K562 (cell line): ENCODE data around the gene RPL7A. TPM values are rescaled to one million over a fixed set of nuclear protein-coding genes. Genes with fewer than 3 reads are reported as not detected.
A peak's percentile ranks its signal among the peaks of the same experiment; 100 is the strongest.

ENCODE experiments used
- ATAC-seq: fragments of 200-7000 bp; cut with Tn5 transposase; 3 replicates; pipeline ENCODE4 v1.9.1; 2020; ENCODE audit warnings: moderate library complexity
- BruUV-seq: library from RNA; stranded (reverse); fragments of 400-500 nt; replicated peaks from 2 replicates; lab custom pipeline; 2021; lab: Mats Ljungman, UMichigan
- CTCF ChIA-PET: fragments of 300-600 bp; formaldehyde crosslinking; extraction: SDS; loops from one replicate; lab custom pipeline; 2021; ENCODE audit warnings: low intra/inter-chr PET ratio; lab: Yijun Ruan, JAX
- POLR2A ChIA-PET: fragments of 300-600, 350-650 bp; sonication (Branson Sonifier 250); formaldehyde crosslinking; extraction: SDS; loops from one replicate; lab custom pipeline; 2021; ENCODE audit warnings: antibody characterized with exemption, inconsistent platforms; lab: Yijun Ruan, JAX
- DNase-seq, 4 experiments: peaks; one replicate each; pipeline versions ENCODE4 v3.0.0 to v3.0.0-alpha.2; 2011 to 2018; ENCODE audit warnings: low spot score in 3 of 4, mixed read lengths in 3 of 4; ENCODE audit errors: extremely low read depth in 1 of 4
- FAIRE-seq: peaks from 2 replicates; lab custom pipeline; 2011; peaks lifted over from hg19 to GRCh38; lab: Jason Lieb, UNC
- H2AFZ ChIP-seq: 2 replicates; pipeline ENCODE4 v1.6.0; 2011; ENCODE audit warnings: low read depth, low read length, control low read depth, inconsistent platforms
- H3K27ac ChIP-seq: fragments of 200-600 bp; 3 replicates; pipeline ENCODE4 v1.8.0; 2011; ENCODE audit warnings: low read depth, mild to moderate bottlenecking, control low read depth, inconsistent platforms, low read length, moderate library complexity, mixed read lengths; ENCODE audit errors: extremely low read depth
- H3K27me3 ChIP-seq, 2 experiments: fragments of 300-600 bp in 1 of 2; 2 replicates in 1 of 2; 3 replicates in 1 of 2; pipeline versions ENCODE4 v1.6.0 to v1.8.0; 2011; ENCODE audit warnings: inconsistent platforms in 2 of 2, low read length in 2 of 2, mild to moderate bottlenecking in 1 of 2, mixed read lengths in 1 of 2, moderate library complexity in 1 of 2; ENCODE audit not compliant: control insufficient read depth in 2 of 2, insufficient read depth in 2 of 2
- H3K36me3 ChIP-seq: fragments of 300-600 bp; 3 replicates; pipeline ENCODE4 v1.8.0; 2011; ENCODE audit warnings: mild to moderate bottlenecking, low read length, inconsistent platforms; ENCODE audit not compliant: control insufficient read depth, insufficient read depth
- H3K4me1 ChIP-seq, 2 experiments: fragments of 200-600 bp in 1 of 2; replicated peaks in 1 of 2; 2 replicates in 1 of 2; 3 replicates in 1 of 2; pipeline versions ENCODE4 v1.5.1 to v1.8.0; 2011; ENCODE audit warnings: inconsistent platforms in 2 of 2, low read length in 2 of 2, mild to moderate bottlenecking in 1 of 2, mixed read lengths in 1 of 2, moderate library complexity in 1 of 2; ENCODE audit not compliant: control insufficient read depth in 2 of 2, insufficient read depth in 2 of 2
- H3K4me2 ChIP-seq: 2 replicates; pipeline ENCODE4 v1.6.1; 2011; ENCODE audit warnings: low read length, control low read depth, inconsistent platforms, mixed read lengths; ENCODE audit not compliant: insufficient read depth
- H3K4me3 ChIP-seq: fragments of 200-600 bp; sonication (generic), shearing (Covaris generic); 2 replicates; pipeline ENCODE4 v1.5.1; 2016; ENCODE audit warnings: control low read depth, inconsistent platforms
- H3K79me2 ChIP-seq: fragments of 200-600 bp; 3 replicates; pipeline ENCODE4 v1.8.0; 2011; ENCODE audit warnings: low read length, inconsistent platforms; ENCODE audit not compliant: control insufficient read depth, insufficient read depth
- H3K9ac ChIP-seq, 2 experiments: 2 replicates each; pipeline versions ENCODE4 v1.6.0 to v1.6.1; 2011; ENCODE audit warnings: low read depth in 2 of 2, low read length in 2 of 2, control low read depth in 1 of 2, inconsistent platforms in 1 of 2, mild to moderate bottlenecking in 1 of 2, mixed read lengths in 1 of 2; ENCODE audit not compliant: insufficient read depth in 1 of 2
- H3K9me1 ChIP-seq: one replicate; pipeline ENCODE4 v1.6.0; 2011; ENCODE audit warnings: inconsistent platforms, mild to moderate bottlenecking, low read length, moderate library complexity; ENCODE audit not compliant: control insufficient read depth, insufficient read depth
- H3K9me3 ChIP-seq: replicated peaks from 2 replicates; pipeline ENCODE4 v1.5.1; 2011; ENCODE audit warnings: low read depth, low read length, inconsistent platforms; ENCODE audit not compliant: control insufficient read depth, insufficient read depth
- H4K20me1 ChIP-seq: replicated peaks from 2 replicates; pipeline ENCODE4 v1.6.1; 2011; ENCODE audit warnings: low read length, inconsistent platforms, mixed read lengths; ENCODE audit not compliant: control insufficient read depth, insufficient read depth
- CREBBP ChIP-seq: IDR thresholded peaks from one replicate; pipeline ENCODE4 v1.6.1; 2012; ENCODE audit warnings: low read depth, mild to moderate bottlenecking, control low read depth, inconsistent platforms, low read length
- DIDO1 ChIP-seq: fragments of 450-650 bp; IDR thresholded peaks from 2 replicates; pipeline ENCODE4 v1.6.1; 2016; ENCODE audit warnings: low read depth, missing biosample characterization, missing genetic modification characterization
- FOS ChIP-seq: IDR thresholded peaks from 3 replicates; pipeline ENCODE4 v1.6.1; 2011; ENCODE audit not compliant: insufficient read length; ENCODE audit errors: extremely low read depth
- GMEB1 ChIP-seq: fragments of 250-450 bp; sonication (Bioruptor Pico); IDR thresholded peaks from 2 replicates; pipeline ENCODE4 v1.4.0; 2020; ENCODE audit warnings: mild to moderate bottlenecking
- HNRNPUL1 ChIP-seq: fragments of 200-400 bp; formaldehyde crosslinking; IDR thresholded peaks from 2 replicates; pipeline ENCODE4 v1.6.1; 2017; ENCODE audit warnings: low read length
- MAZ ChIP-seq, 2 experiments: fragments of 450-650 bp in 1 of 2; sonication (generic) in 1 of 2; formaldehyde crosslinking; IDR thresholded peaks in 1 of 2; conservative IDR thresholded peaks in 1 of 2; 2 replicates each; pipeline versions ENCODE4 v1.4.0 to v1.5.0; 2020; ENCODE audit warnings: mild to moderate bottlenecking in 1 of 2, missing genetic modification reagents in 1 of 2
- MED1 ChIP-seq: sonication (generic); formaldehyde crosslinking; IDR thresholded peaks from 2 replicates; pipeline ENCODE4 v1.8.1; 2023; ENCODE audit warnings: missing genetic modification reagents, borderline replicate concordance
- MEF2D ChIP-seq: conservative IDR thresholded peaks from 2 replicates; pipeline ENCODE4 v1.6.1; 2016; ENCODE audit warnings: low read depth, missing genetic modification characterization, missing compliant biosample characterization
- PKNOX1 ChIP-seq: fragments of 450-650 bp; IDR thresholded peaks from 2 replicates; pipeline ENCODE4 v1.6.1; 2016
- POLR2AphosphoS5 ChIP-seq: IDR thresholded peaks from 2 replicates; pipeline ENCODE4 v1.6.1; 2011; ENCODE audit warnings: mild to moderate bottlenecking, low read depth, low read length, moderate library complexity; ENCODE audit not compliant: control insufficient read depth, insufficient read depth
- RAD21 ChIP-seq, 2 experiments: fragments of 250-450 bp in 1 of 2; fragments of 450-650 bp in 1 of 2; sonication (Bioruptor Pico) in 1 of 2; formaldehyde crosslinking in 1 of 2; IDR thresholded peaks in 1 of 2; conservative IDR thresholded peaks in 1 of 2; 2 replicates each; pipeline versions ENCODE4 v1.4.0 to v1.8.0; 2020 to 2022; ENCODE audit warnings: mild to moderate bottlenecking in 2 of 2, moderate library complexity in 1 of 2
- SMARCC2 ChIP-seq: fragments of 450-650 bp; IDR thresholded peaks from 2 replicates; pipeline ENCODE4 v1.6.1; 2017; ENCODE audit warnings: antibody characterized with exemption, moderate library complexity, mild to moderate bottlenecking, low read depth
- TAF9B ChIP-seq: fragments of 450-650 bp; IDR thresholded peaks from 2 replicates; pipeline ENCODE4 v1.6.1; 2018; ENCODE audit warnings: mild to moderate bottlenecking; ENCODE audit not compliant: partially characterized antibody
- TCF7 ChIP-seq: sonication (generic); IDR thresholded peaks from 2 replicates; pipeline ENCODE4 v1.6.1; 2016; ENCODE audit warnings: antibody characterized with exemption, borderline replicate concordance
- TSC22D4 ChIP-seq: fragments of 450-650 bp; IDR thresholded peaks from 2 replicates; pipeline ENCODE4 v1.6.1; 2016; ENCODE audit warnings: missing genetic modification characterization, missing biosample characterization, control low read depth
- ZNF253 ChIP-seq: fragments of 250-450 bp; sonication (Bioruptor Pico); conservative IDR thresholded peaks from 2 replicates; pipeline ENCODE4 v1.6.1; 2021; ENCODE audit warnings: mild to moderate bottlenecking
- WGBS: fragments of 100-300 bp; shearing (Covaris generic); methylation state at CpG from one replicate; pipeline ENCODE4 v1.1.6; 2016; ENCODE audit warnings: low coverage, mixed read lengths; ENCODE audit not compliant: insufficient coverage; ENCODE audit errors: missing lambda C conversion rate; 5-methylcytosine and 5-hydroxymethylcytosine counted together
- in situ Hi-C: fragments of 300-500 bp; cut with MboI; formaldehyde crosslinking; loops from 4 replicates; pipeline ENCODE4 v1.15.0; 2018; ENCODE audit warnings: inconsistent platforms, mixed read lengths
- intact Hi-C: fragments of 100-400 bp; cut with micrococcal nuclease; formaldehyde crosslinking; loops from 2 replicates; pipeline ENCODE4 v1.14.2; 2022
- polyA plus RNA-seq, 8 experiments: library from polyadenylated mRNA; depleted of rRNA in 4 of 8; stranded (reverse) in 5 of 8; unstranded in 3 of 8; fragments of >200 nt; fragmentation: Nextera tagmentation in 2 of 8; fragmentation: Illumina TruSeq in 1 of 8; extraction: Ambion mirVana in 2 of 8; extraction: Trizol in 1 of 8; gene quantifications; 2 replicates each; pipeline versions ENCODE4 v1.2.1 to v1.2.3, GENCODE V29; 2011 to 2014; ENCODE audit warnings: inconsistent platforms in 1 of 8, missing spikeins in 1 of 8
- total RNA-seq, 7 experiments: library from RNA; depleted of rRNA in 6 of 7; stranded (reverse); fragments of >200 nt in 6 of 7; fragmentation: Illumina TruSeq in 2 of 7; extraction: Trizol in 2 of 7; gene quantifications; 2 replicates each; pipeline versions ENCODE4 v1.2.1 to v1.2.3, GENCODE V29; 2011 to 2021; ENCODE audit warnings: low replicate concordance in 1 of 7
- TF ChIP-seq, protein P1 (sequence below): sonication (generic); formaldehyde crosslinking; IDR thresholded peaks from 2 replicates; pipeline ENCODE4 v1.8.1; 2022; ENCODE audit warnings: missing genetic modification reagents

Gene RPL7A
- total and polyA plus RNA-seq, 9 of the 15 experiments (the other 6 are each of a cell fraction or from before 2014, with no cell fraction given), result 1,935 to 3,760 (median 2,652) TPM

- Histone ChIP-seq H3K9ac (peak within 1 kb of the TSS; percentile 97 to 99), H3K4me2 (peak within 1 kb of the TSS; percentile 88), H3K4me3 (peak within 1 kb of the TSS; percentile 87), H3K79me2 (peaks cover 57% of the 10 kb centered on the region), H3K9me3 (no peaks in the 10 kb centered on the region), H3K27ac (peak within 1 kb of the TSS; percentile 97), H2AFZ (peak within 1 kb of the TSS; percentile 92), H3K27me3 (no peaks in the 10 kb centered on the region), H3K9me1 (peaks cover 13% of the 10 kb centered on the region), H3K36me3 (peaks cover 31% of the 10 kb centered on the region), H3K4me1 (peaks cover 39 to 50% of the 10 kb centered on the region in 2 experiments; a peak in 4 of 5 replicates), H4K20me1 (peaks cover 27% of the 10 kb centered on the region)
- POLR2A ChIA-PET, result interaction anchor here (0.5 to 8.5 kb wide), 19 partner anchors 8 to 625 kb away, joined by 3 to 109 read pairs (median 4); partner anchors contain the start of genes MED22, RPL7A, SURF1 and SURF2
- ATAC-seq (peak; percentile 91), DNase-seq (peak; percentile 97 to 99 (median 98)), FAIRE-seq (peak; percentile 65)
- WGBS, result under 1% methylated on average over 61 of the region's 120 CpGs
- in situ Hi-C loops (no loop called here), intact Hi-C loops (no loop called here)
- CTCF ChIA-PET, result interaction anchor here (0.9 kb wide), 1 partner anchor 19 kb away, joined by 4 read pairs; the partner anchor contains the start of gene SURF2
- no TSS peak for BruUV-seq
- peak; percentile 80 for TF ChIP-seq POLR2AphosphoS5
- no peak for TF ChIP-seq DIDO1 (tag)
- TF ChIP-seq GMEB1 (CRISPR knock-in tag), result peak; percentile 92
- no peak for TF ChIP-seq RAD21 (CRISPR knock-in tag; conservative IDR thresholded peaks at IDR 0.05 in 1 of 2, IDR thresholded peaks at IDR 0.05 in 1 of 2)
- no peak for TF ChIP-seq TSC22D4
- TF ChIP-seq ZNF253 (CRISPR knock-in tag), result no peak
- TF ChIP-seq CREBBP, result no peak
- TF ChIP-seq SMARCC2, result no peak
- TF ChIP-seq HNRNPUL1, result no peak
- peak; percentile 83 to 87 for TF ChIP-seq MAZ (CRISPR knock-in tag; conservative IDR thresholded peaks at IDR 0.05 in 1 of 2, IDR thresholded peaks at IDR 0.05 in 1 of 2)
- no peak for TF ChIP-seq TAF9B
- TF ChIP-seq, protein P1, sequence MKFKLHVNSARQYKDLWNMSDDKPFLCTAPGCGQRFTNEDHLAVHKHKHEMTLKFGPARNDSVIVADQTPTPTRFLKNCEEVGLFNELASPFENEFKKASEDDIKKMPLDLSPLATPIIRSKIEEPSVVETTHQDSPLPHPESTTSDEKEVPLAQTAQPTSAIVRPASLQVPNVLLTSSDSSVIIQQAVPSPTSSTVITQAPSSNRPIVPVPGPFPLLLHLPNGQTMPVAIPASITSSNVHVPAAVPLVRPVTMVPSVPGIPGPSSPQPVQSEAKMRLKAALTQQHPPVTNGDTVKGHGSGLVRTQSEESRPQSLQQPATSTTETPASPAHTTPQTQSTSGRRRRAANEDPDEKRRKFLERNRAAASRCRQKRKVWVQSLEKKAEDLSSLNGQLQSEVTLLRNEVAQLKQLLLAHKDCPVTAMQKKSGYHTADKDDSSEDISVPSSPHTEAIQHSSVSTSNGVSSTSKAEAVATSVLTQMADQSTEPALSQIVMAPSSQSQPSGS (CRISPR knock-in tag), result no peak
- no peak for TF ChIP-seq TCF7
- no peak for TF ChIP-seq FOS
- no peak for TF ChIP-seq PKNOX1
- no peak for TF ChIP-seq MED1 (CRISPR knock-in tag)
- no peak for TF ChIP-seq MEF2D
These were observed 28.0 kb downstream of the RPL7A start, which contains the start of the genes STKLD1 and SURF4 for GRCh38 chr9:133375724-133376654. Gene STKLD1 (plus strand): TSS chr9:133376366. CDS start chr9:133376474, 108 bp downstream. Gene SURF4 (minus strand): TSS chr9:133376060. CDS start chr9:133375969, 91 bp downstream.
